ENCODE measurements around the gene CACNA1E.

The CACNA1E gene

DNA sequence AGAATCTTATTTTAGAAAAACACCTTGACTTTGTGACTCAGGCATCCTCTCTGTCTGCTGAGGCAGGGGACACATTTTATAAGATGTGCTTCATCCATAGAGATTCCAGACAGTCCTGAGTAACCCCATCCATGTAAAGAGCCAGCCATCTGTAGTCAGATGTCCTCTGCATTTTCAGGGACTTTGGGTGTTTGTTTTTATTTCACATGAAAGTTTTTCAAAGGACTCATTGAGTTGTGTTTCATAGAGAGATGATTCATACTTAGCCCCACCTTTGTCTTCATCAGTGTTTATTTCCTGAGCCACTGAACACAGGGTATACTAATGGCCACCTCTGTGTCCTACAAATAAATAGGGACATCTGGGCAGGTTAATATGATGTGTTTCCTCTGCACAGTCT lies 280.4 kb downstream of the CACNA1E start:
- DNase-seq = no peak

DNA sequence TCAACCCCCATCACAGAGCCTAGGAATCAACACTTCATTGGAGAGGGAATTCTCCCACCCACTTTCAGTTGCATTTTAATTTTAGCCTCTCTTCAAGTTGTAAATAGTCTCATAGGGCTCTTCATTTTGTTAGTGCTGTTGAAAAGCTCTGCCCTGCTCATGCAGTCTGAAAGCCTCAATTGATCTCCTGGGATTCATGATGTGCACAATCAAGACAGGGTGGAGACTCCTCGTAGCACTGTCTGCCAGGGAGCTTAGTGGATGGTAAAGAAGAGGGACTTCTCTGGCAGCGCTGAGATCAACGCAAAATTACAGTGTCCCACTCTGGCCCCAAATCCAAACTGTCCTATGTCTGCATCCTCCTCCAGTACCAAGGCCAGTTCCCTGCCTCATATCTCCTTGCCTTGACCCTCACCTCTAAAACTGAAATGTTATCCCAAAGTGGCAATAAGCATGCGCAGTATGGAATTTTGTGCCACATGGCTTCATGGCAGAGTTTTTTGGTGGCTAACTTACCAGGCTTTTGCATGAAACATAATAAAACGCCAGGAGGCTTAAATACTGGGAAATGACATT lies 282.2 kb downstream of the CACNA1E start:
- no peak for DNase-seq

DNA sequence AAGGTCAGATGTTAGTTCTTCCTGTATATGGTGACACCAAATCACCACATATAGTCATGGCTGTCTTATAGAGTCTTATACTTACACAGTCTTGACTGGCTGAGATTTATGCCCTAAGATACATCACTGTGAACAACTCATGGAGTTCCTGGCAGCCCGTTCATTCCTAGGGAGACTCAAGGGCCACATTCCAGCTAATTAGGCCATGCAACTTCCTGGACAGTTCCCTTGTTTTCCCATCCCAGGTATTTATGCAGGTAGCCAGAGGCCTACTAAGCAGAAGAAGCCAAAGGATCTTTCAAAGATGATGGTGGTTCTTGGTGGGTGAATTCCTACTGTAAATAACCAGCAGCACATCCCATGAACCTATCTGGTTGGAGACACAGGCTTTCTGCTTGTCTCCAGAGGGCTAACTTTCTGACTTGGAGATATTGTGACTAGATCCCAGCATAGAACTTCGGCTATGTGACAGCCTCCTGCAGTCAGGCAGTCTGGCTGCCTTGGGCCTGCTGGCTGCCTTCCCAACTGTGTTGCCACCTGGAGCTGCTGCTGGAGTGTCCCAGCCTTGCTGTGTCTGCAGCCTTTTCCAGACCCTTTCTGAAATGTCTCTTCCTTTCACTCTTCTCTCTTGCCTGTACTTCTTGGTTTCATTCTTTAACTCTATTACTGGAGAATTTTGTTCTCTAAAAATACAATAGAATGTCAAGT lies 283.8 kb downstream of the CACNA1E start:
- DNase-seq = no peak

DNA sequence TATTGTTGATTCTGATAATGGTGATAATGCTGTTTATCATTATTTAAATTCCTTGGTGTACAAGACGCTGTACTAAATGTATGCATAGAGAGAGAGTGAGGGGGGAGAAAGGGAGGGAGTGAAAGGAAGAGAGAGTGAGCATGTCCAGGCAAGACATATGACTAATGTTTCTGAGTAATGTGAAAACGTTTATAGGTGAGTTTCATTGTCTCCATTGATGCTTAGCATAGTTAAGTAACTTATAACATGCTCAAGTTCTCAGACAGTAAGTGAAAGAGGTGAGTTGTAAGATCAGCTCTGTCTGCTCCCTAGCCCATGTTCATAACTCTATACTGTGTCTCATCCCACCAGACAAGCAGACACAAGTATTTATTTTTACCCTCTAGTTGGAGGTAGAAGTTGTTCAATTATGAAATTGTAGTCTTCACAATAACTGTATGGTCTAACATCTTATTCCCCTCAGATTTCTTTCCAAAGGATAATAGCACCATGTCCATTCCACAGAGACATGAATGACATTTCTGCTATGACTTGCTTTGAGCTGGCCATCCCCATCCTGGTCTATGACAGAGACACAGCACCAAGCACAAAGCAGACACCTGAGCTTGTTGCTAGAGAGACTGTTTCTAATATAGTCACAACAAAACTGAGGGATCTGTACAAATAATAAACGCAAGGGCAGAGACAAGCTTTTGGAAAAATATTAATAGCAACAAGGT lies 285.1 kb downstream of the CACNA1E start:
- DNase-seq = no peak

GRCh38 chr1:181768930-181769280 lies 285.6 kb downstream of the CACNA1E start:
- DNase-seq = no peak

DNA sequence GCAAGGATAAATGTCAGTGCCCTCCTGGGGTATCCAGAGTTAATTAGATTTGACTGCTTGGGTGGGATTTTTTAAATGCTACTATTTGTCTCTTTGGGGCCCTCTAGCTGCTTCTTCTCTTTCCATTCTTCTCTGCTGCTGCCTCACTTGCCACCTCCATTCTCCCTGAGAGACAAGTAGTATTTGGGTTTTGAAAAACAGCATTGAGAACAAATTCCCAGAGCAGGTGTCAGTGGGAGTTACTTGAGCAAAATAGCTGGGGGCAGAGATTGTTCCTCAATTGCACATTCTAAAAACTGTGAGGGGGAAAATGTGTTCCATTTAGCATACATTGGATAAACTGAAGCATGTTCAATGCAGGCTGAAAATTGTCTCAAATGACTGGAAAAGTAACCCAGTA lies 286.5 kb downstream of the CACNA1E start:
- DNase-seq = peak in 4 of 58 donors; percentile 6 to 37 (median 20)

DNA sequence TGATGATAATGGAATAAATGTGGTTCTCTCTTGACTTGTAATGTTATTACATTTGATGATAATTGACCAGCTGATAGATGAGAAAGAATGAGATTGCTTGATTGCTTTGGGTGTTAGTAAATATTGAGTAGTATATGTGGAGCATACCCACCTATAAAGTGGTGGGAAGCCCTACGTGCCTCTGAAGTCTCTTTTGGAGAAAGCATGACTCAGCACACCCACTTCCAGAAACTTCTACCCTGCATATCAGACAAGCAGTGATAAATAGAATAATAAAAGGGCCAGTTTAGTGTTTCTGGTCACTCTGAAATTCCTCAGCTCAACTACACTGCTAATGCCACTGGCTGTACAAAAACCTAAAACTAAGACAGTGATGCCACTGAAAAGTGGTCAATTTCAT lies 289.4 kb downstream of the CACNA1E start:
- DNase-seq = no peak

- DNase-seq = no peak
These were observed 292.7 kb downstream of the CACNA1E start for GRCh38 chr1:181776044-181776443.

DNA sequence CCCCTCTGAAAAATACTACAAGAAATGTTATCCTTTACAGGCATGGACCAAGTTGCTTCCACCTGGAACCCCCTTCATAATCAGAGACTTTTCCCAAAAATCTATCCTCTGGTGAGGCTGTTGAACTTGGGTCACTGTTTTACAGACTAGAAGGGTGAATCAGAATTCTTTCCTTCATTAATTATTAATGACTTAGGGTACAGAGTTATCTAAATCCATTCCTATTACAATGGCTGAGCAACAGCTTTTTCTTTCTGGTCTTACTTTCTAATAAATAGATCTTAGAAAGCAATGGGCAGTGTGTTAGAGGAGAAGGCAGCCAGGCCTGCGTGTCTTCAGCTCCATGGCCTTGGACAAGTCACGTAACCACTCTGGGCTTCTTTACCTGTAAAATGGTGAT lies 294.0 kb downstream of the CACNA1E start:
- DNase-seq = no peak

GRCh38 chr1:181777812-181778211 lies 294.5 kb downstream of the CACNA1E start:
- DNase-seq = no peak

- DNase-seq = no peak
These were observed 295.4 kb downstream of the CACNA1E start for GRCh38 chr1:181778640-181779260.

- DNase-seq = no peak
These were observed 296.0 kb downstream of the CACNA1E start for GRCh38 chr1:181779343-181779742.

- no peak for DNase-seq
These were observed 299.9 kb downstream of the CACNA1E start for GRCh38 chr1:181783208-181783607.

DNA sequence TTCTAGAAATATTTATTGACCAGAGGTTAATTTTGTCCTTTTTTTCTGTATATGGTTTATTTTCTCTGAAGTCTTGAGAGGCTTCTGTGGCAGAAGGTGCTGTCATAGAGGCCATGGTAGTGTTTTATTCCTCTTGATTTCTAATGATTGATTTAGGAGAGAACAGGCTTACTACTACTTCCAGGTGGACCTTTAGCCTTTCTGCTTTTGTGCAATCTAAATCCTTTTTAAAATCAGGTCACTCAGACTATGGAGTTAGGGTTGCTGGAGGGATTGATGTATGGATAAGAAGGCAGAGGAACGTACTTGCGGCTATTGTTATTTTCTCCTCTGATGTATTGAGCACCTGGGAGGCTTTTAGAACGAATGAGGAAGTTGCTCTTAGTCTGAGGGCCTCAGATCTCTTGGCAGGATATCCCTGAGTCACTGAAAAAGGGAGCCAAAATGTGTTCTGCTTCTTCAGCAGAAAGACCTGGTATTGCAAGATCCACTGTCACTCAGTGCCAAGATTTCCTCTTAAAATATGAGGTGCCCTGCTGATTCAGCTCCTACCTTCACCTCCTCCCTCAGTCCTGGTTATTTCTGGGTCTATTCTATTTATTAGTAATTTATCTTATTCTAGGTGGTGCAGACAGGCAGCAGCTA lies 300.8 kb downstream of the CACNA1E start:
- no peak for DNase-seq

DNA sequence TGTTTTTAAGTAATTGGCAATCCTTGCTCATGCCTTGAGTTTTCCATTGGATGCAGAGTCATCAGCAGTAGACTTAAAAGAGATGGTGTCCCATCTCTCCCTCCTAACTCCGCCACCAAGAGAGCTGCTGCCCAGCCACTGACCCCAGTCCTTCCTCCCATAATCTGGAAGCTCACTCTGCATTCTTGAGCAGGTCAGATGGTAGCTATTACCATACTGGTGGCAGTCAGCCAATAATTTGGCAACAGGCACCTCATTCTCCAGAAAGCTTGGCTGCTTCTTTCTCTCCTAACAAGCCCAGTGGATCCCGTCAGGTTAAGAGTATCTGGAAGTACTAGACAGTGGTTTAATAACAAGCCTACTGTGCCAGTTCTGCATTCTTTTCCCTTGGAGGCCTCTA lies 306.1 kb downstream of the CACNA1E start:
- DNase-seq = peak in 20 of 58 donors; percentile 3 to 47 (median 18)

- DNase-seq = peak in 2 of 58 donors; percentile 6 to 59
These were observed 308.4 kb downstream of the CACNA1E start for GRCh38 chr1:181791721-181792120.

GRCh38 chr1:181793831-181794230 lies 310.5 kb downstream of the CACNA1E start:
- no peak for DNase-seq

GRCh38 chr1:181794332-181794731 lies 311.0 kb downstream of the CACNA1E start:
- peak in 2 of 58 donors; percentile 5 to 45 for DNase-seq

- DNase-seq = no peak
These were observed 315.0 kb downstream of the CACNA1E start for GRCh38 chr1:181798191-181798926.

- DNase-seq = no peak
These were observed 318.3 kb downstream of the CACNA1E start for GRCh38 chr1:181801617-181802016.

DNA sequence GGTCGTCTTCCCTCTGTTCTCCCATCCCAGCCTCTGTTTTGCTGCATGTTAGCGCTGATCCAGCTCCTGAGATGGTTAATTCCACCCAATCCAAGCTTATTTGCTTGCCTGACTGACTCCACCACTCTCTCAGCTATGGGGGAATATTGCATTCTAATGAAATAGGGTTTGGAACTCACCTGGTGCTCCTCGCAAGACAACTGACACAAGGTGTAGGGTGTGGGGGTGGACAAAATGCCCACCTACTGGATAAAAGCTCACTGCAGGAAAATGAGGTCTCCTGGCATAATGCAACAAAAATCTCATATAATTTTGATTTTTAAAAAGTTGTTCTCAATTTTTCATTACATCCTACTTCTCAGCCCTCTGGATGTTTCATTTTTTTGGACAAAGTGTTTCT lies 319.1 kb downstream of the CACNA1E start:
- no peak for DNase-seq
